GM21526 (cell line): ENCODE results near the gene PROS1.

Experiments used
- ATAC-seq: cut with Tn5 transposase; IDR thresholded peaks from one replicate; pipeline ENCODE4 v1.9.1; 2021; ENCODE audit warnings: moderate library complexity; ENCODE audit not compliant: unreplicated experiment, low FRiP score

PROS1 gene

GRCh38 chr3:93973131-93974126, at the start of gene PROS1:
TSS of gene PROS1 (minus strand) at chr3:93973896. CDS start at chr3:93973749, 147 bp downstream.
- ATAC-seq = peak; percentile 84

GRCh38 chr3:94020293-94020692, 46.6 kb upstream of the PROS1 start:
- ATAC-seq = no peak

- no peak for ATAC-seq
Measured at GRCh38 chr3:94019659-94020058, 46.0 kb upstream of the PROS1 start.

GRCh38 chr3:94015025-94015424, 41.3 kb upstream of the PROS1 start:
- no peak for ATAC-seq

GRCh38 chr3:94012185-94012584, 38.5 kb upstream of the PROS1 start:
- no peak for ATAC-seq

GRCh38 chr3:94011233-94011711, 37.6 kb upstream of the PROS1 start:
- ATAC-seq = no peak

- no peak for ATAC-seq
Measured at GRCh38 chr3:94009608-94010007, 35.9 kb upstream of the PROS1 start.

GRCh38 chr3:94008253-94008652, 34.6 kb upstream of the PROS1 start:
- ATAC-seq = no peak

GRCh38 chr3:94004301-94004910, 30.7 kb upstream of the PROS1 start:
- ATAC-seq = peak; percentile 89

GRCh38 chr3:94001827-94002495, 28.3 kb upstream of the PROS1 start:
- ATAC-seq = no peak

GRCh38 chr3:94001191-94001590, 27.5 kb upstream of the PROS1 start:
- ATAC-seq = no peak

- ATAC-seq = no peak
Measured at GRCh38 chr3:93994056-93994455, 20.4 kb upstream of the PROS1 start.

- ATAC-seq = no peak
Measured at GRCh38 chr3:93992207-93992606, 18.5 kb upstream of the PROS1 start.

GRCh38 chr3:93991631-93992030, 17.9 kb upstream of the PROS1 start:
- no peak for ATAC-seq

- no peak for ATAC-seq
Measured at GRCh38 chr3:93989241-93989640, 15.5 kb upstream of the PROS1 start.

- no peak for ATAC-seq
Measured at GRCh38 chr3:93988764-93989163, 15.1 kb upstream of the PROS1 start.

GRCh38 chr3:93988283-93988682, 14.6 kb upstream of the PROS1 start:
- ATAC-seq = no peak

- ATAC-seq = no peak
Measured at GRCh38 chr3:93984618-93985017, 10.9 kb upstream of the PROS1 start.

- ATAC-seq = no peak
Measured at GRCh38 chr3:93983408-93983807, 9.7 kb upstream of the PROS1 start.

GRCh38 chr3:93981649-93982048, 8.0 kb upstream of the PROS1 start:
- ATAC-seq = no peak
